IPS-18c (cell line): Measurements from ENCODE around the gene SOHLH2.

ENCODE experiments used
- H3K4me3 ChIP-seq: 2 replicates; pipeline ENCODE4 v1.7.0; 2013; ENCODE audit warnings: low read depth, mild to moderate bottlenecking, low read length, moderate library complexity; ENCODE audit not compliant: insufficient read depth
- H3K9me3 ChIP-seq: one replicate; pipeline ENCODE4 v1.6.1; 2013; ENCODE audit warnings: mild to moderate bottlenecking, low read length, moderate library complexity; ENCODE audit not compliant: control insufficient read depth, insufficient read depth

The SOHLH2 gene, protein sequence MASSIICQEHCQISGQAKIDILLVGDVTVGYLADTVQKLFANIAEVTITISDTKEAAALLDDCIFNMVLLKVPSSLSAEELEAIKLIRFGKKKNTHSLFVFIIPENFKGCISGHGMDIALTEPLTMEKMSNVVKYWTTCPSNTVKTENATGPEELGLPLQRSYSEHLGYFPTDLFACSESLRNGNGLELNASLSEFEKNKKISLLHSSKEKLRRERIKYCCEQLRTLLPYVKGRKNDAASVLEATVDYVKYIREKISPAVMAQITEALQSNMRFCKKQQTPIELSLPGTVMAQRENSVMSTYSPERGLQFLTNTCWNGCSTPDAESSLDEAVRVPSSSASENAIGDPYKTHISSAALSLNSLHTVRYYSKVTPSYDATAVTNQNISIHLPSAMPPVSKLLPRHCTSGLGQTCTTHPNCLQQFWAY

DNA sequence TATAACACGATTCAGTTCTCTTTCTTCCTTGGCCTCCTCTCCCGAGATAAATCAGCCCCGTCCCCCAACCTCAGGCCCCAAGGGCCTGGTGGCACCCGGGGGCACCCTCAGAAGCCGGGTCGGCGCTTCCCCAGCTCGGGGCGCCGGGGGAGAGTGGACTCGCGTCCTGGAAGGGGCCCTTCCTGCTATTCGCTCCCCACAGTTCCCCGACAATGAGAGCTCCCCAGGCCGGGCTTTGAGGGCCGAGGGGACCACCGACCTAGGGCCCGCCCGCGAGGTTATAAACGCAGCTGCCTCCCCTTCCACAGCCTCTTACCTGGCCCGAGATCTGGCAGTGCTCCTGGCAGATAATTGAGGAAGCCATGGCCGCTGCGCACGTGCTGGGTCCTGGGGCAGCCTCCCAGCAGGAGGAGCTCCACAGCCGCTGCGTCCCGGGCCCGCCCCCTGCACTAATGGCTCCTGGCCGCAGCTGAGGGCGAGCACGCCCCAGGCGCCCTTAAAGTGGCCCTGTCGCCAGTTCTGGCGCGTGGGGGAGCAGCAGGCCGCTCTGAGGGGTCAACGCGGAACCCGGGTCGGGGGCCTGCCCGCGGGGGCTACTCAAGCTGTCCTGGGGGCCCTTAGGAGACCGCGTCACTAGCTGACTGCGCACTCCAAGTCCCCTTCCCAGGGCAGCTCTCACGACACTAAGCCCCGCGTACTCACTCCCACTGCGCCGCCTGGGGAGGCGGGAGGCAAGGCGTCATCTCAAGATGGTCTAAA lies at the start of gene SOHLH2:
SOHLH2 (minus strand) TSS at position 394 of the 759 bp plus-strand sequence; CDS start at position 364, 30 bp downstream.
- Histone ChIP-seq H3K4me3 (no peak within 1 kb of the TSS), H3K9me3 (no peaks in the 10 kb centered on the region)

DNA sequence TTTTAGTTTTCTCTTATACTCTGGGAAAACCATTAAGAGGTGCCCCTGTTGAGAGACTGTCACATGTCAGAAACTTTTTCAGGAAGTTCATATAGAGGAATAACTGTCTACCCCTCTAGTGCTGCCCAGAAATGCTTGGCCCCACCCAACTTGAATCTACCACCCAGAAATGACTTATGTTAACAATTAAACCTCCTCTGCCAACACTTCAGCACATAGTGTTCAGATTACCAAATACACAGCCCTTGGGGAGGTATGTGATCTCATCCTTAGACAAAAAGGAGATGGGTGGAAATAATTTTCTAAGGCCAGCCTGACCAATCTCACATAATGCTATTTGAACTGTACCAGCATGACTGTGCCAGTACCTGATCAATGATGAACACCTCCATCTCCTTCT lies 47.6 kb upstream of the SOHLH2 start:
- Histone ChIP-seq H3K4me3 (no peak overlapping the region), H3K9me3 (no peaks in the 10 kb centered on the region)

DNA sequence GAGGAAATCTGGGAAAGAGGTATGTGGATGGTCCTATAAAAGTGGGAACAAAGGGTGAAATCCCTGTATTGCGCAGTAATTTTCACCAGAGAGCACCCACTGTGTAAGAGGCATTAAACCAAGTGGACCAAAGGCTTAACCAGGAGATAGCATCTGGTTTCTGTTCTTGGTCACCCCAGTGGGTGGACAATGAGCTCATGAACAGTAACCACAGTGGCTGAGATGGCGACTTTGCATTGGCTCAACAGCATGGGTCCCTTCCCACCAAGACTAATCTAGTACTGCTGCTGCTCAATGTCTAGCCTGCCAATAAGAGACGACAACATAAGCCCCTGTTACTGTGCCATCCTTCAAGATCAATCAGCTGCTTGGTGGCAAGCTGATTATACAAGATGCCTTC lies 46.7 kb upstream of the SOHLH2 start:
- H3K9me3 ChIP-seq: no peaks in the 10 kb centered on the region
- no peak overlapping the region for H3K4me3 ChIP-seq

DNA sequence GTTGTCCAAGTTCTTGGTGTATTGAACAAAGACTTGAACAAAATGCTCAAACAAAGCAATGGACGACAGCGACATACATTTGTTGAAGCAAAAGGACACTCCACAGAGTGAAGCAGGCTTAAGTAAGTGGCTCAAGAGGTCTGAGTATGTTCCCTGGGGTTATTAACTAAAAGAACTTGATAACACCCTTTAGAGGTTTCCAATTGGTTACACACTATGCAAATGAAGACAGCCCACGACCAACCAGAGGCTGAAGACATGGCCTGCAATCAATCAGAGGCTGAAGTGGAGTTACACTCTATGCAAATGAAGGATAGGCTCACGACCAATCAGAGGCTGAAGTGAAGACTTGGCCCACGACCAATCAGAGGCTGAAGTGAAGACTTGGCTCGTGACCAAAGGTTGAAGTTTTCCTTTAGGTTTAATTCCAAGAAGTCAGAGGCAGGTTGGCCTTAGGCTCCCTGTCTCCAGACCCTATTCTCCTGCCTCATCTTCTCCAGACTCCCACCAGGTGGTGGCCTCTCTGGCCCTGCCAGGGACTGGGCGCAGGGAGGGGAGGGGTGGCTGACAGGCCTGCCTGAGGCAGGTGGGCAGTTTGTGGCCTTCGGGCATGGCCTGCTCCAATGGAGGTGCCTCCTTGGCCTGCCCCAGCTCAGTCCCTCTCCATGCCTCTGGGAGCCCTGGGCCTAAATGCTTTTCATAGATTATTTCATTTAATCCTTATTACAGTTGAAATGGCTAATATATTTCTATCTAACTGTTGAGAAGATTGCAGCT lies 45.2 kb upstream of the SOHLH2 start:
- Histone ChIP-seq H3K9me3 (no peaks in the 10 kb centered on the region), H3K4me3 (no peak overlapping the region)

DNA sequence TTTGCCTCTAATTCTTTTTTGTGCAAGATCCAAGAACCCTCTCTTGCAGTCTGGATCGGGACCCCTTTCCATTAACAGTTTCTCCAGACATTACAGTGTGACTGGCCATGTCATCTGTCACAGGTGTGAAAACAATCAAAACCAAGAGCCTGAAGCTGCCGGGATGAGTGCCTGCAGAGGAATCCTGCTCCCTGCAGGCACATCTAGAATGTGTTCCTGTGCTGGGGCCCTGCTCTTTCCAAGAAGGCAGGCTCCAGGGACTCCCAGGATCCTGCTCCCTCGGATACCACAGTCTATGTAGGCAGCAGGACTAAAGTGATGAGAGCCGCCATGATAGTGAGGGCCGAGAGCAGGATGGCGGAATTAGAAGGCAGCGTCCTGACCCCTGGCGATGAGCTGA lies 44.5 kb upstream of the SOHLH2 start:
- Histone ChIP-seq H3K9me3 (no peaks in the 10 kb centered on the region), H3K4me3 (no peak overlapping the region)

DNA sequence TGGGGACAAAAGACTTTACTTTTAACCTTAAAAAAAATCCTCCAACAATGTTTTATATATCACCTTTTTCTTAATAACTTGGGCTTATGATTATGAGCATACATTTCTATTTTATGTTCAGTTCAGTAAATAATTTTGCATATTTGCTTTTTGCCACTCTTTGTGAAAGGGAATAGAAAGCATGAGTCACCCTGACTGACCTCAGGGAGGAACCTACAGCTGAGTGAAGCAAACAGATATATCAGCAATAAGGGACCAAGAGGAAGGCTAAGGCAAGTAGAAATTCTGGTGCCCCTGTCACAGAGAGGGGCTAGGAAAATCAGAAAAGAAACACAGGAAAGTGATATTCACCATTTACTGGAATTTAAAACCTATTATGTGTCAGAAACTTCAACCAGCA lies 37.2 kb upstream of the SOHLH2 start:
- Histone ChIP-seq H3K9me3 (no peaks in the 10 kb centered on the region), H3K4me3 (no peak overlapping the region)

DNA sequence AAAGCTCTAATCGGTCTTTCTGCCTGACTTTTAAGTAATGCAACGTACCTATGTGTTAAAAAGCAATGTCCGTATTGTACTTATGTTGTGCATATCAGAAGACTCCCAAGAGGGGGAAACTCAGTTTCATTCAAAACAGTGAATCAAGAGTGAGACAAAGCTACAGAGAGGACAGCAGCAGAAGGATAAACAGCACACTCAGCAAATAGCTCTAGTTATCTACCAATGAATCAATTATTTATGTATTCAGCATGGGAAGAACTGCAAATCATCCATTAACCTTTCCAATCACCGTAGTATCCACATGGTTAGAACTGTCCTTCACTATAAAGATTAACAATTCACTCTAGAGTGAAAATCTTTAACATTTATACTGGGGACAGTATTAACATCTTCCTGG lies 36.7 kb upstream of the SOHLH2 start:
- Histone ChIP-seq H3K4me3 (no peak overlapping the region), H3K9me3 (no peaks in the 10 kb centered on the region)

DNA sequence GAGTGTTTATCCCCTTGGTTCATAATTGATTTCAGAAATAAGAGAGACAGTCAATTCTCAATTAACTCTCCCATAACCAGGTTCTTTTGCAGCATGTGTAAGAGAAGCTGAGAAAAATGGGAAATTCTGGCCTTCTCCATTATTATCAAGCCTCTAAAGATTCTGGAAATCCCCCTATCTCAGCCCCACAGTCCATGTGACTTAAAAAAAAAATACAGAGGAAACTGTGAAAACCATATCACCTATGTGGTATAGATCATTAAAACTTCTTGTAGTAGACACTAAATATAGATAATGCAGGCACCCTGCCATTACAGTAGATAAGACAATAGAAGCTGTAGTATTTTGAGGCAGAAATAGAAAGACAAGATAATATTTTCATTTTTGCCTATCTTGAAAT lies 34.3 kb upstream of the SOHLH2 start:
- Histone ChIP-seq H3K4me3 (no peak overlapping the region), H3K9me3 (no peaks in the 10 kb centered on the region)

DNA sequence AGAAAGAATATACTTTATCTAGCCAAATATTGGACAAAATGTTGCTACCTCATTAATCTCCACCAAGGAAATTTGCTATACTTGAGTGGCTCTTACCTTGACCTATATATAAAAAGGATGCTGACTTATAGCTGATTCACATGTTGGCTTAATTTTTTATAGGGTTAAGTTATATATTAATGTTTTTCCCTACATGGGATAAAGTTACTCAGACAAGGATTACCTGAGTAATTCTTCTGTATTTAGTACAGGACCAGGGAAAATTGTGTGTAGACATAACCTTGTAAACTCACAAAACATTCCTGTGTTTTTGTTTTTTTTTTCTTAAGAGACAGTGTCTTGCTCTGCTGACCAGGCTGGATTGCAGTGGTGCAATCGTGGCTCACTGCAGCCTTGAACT lies 30.6 kb upstream of the SOHLH2 start:
- no peak overlapping the region for H3K4me3 ChIP-seq
- no peaks in the 10 kb centered on the region for H3K9me3 ChIP-seq

DNA sequence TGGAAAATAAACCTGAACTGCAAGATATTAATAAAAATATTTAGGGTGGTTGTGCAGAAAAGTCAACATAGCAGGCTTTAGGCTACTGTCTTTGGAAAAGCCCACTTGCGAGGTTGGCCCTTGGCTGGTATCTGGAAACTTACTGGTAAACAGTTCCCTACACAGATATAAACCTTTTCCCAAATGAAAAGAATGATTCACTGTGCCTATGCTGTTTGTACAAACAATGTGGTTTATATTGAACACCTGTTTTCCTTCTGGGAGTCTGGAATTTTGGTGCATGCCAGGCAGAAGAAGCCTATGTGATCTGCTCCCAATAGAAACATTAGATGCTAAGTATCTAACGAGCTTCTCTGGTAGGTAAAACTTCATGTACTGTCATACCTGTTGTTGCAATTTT lies 29.7 kb upstream of the SOHLH2 start:
- no peak overlapping the region for H3K4me3 ChIP-seq
- no peaks in the 10 kb centered on the region for H3K9me3 ChIP-seq

DNA sequence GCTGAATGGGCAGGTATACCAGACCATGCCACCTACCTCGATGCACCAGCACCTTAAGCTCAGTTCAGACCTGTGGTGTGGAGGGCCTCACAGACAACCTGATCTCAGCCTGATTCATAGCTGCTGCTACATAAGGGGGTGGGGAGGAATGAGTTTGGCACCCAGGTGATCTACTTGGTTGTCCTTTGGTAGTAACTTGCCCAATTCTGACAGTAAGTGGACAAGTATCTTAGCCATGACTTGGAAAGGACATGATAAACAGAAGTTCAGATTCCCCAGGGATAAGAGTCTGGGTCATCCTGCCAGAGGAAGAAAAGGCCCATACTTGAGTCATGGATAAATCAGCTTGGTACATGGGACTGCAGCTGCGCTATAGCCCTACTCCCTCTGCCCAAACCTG lies 28.4 kb upstream of the SOHLH2 start:
- Histone ChIP-seq H3K9me3 (no peaks in the 10 kb centered on the region), H3K4me3 (no peak overlapping the region)

DNA sequence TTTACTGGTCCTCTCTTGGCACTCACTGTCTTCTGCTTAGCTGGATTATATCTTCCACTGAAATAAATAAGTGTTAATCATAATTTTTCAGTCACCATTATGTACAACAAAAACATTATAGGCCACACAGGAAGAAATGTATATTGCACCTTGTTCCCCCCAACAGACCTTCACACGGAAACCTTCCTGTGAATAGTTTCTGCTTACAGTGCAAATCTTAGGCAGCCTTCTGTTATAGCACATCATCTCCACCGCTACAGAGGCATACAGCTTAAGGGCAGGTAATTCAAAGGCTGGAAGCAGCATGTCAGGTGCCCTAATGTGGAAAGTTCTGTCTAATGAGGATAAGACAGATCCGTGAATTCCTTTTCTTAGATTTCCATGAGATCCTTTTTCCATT lies 16.9 kb upstream of the SOHLH2 start:
- Histone ChIP-seq H3K9me3 (no peaks in the 10 kb centered on the region), H3K4me3 (no peak overlapping the region)

DNA sequence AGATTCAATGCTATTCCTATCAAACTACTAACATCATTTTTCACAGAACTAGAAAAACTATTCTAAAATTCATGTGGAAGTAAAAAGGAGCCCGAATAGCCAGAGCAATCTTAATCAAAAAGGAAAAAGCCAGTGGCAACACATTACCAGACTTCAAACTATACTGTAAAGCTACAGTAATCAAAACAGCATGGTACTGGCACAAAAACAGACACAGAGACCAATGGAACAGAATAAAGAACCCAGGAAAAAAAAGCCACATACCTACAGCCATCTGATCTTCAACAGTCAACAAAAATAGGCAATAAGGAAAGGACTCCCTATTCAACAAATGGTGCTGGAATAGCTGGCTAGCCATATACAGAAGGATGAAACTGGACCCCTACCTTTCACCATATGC lies 10.4 kb upstream of the SOHLH2 start:
- no peak overlapping the region for H3K4me3 ChIP-seq
- H3K9me3 ChIP-seq: no peaks in the 10 kb centered on the region

DNA sequence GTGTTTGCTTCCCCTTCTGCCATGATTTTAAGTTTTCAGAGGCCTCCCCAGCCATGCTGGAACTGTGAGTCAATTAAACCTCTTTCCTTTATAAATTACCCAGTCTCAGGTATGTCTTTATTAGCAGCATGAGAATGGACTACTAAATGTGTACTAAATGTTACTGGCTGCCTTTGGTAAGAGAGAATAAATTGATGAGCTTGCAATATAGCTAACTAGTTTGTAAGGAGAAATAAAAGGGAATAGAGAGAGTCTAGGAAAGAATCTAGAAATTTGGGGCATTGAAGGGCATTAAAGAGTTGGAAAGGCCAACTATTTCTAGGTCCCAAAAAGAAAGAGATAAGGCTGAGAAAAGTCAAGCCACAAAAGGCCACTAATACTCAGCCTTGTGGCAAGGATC lies 5.5 kb upstream of the SOHLH2 start:
- H3K9me3 ChIP-seq: no peaks in the 10 kb centered on the region
- H3K4me3 ChIP-seq: no peak overlapping the region

DNA sequence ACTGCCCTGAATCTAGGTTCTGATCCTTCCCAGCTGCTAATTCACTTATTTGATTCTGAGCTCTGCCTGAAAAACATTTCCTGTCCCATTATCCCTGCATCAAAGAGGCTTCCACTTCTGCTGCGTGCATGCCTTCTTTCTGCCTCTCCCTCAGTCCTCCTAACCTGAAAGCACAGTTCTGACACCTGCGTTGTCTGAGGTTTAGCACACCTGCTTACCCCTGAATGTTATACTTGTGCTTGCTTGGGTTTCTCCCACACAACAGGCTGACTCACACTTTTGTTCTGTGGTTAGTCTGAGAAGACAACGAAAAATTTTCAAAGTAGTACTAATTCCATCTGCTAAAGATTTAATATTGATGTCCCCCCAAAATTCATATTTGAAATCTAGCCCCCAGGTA lies 3.1 kb upstream of the SOHLH2 start:
- H3K9me3 ChIP-seq: no peaks in the 10 kb centered on the region
- no peak overlapping the region for H3K4me3 ChIP-seq

DNA sequence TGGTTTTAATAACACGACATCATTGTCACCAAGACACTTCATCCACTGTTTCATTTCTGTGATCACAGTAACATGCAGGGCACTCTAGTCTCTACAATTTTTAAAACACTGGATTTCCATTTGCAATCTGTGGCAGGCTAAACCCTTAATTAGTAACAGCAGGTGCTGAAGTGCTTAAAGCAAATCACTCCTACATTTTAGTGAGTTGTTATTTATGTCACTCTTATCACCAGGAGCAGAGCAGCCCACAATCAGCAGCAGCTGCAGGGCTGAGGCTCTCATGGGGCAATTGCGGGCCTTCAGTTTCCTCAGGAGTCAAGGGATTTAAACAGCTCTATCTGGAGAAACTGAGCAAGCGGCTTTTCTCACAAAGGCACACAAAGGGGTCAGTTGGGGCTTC lies 1.6 kb downstream of the SOHLH2 start:
- Histone ChIP-seq H3K4me3 (no peak overlapping the region), H3K9me3 (no peaks in the 10 kb centered on the region)

DNA sequence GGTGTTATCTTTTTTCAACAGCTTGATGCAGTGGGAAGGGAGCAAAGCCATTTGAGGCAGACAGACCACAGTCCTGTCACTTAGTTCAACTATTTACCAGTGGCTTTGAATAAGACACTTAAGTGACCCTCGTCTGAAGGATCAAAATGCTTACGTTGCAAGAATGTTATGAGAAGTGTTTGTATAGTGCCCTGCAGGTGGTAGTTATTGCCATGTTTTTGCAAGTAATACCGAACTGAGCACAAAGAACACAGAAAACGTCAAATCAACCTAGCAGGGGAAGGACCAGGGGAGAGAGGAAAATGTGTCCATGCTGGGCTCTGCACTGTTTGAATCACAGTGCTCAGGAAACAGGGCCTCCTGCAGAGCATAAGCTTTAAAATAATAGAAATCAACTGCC lies 2.8 kb downstream of the SOHLH2 start:
- no peak overlapping the region for H3K4me3 ChIP-seq
- no peaks in the 10 kb centered on the region for H3K9me3 ChIP-seq

DNA sequence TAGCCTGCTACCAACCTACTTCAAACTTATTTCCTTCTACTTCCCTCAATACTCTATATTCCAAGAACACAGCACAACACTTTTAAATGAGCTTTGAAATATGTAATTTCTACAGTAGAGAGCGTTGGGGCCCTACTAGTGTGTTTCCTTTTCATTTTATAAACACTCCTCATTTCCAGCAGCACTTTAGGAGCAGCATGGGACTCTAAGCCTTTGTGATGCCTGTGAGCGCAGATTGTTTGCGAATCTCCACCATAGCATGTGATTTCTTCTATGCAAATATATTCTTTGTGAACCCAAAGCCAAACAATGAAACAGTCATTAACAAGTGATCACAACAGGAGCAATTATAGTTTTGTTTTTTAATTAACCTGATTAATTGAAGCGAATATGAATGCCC lies 3.6 kb downstream of the SOHLH2 start:
- no peaks in the 10 kb centered on the region for H3K9me3 ChIP-seq
- no peak overlapping the region for H3K4me3 ChIP-seq
